NCI-H1930 (cell line): Measurements from ENCODE around the gene GTF3C4.
"Not testable (repeated sequence)": the region's sequence is repeated elsewhere in the genome, so short reads cannot be mapped to it uniquely, and the experiment has no call there.

Source experiments
- DNase-seq, 2 experiments: peaks; one replicate each; lab custom pipeline; 2025; lab: John Stamatoyannopoulos, UW

The GTF3C4 gene

GRCh38 chr9:132703336-132703735 is 33.1 kb downstream of the GTF3C4 start:
- no peak for DNase-seq

GRCh38 chr9:132708239-132708638 is 38.0 kb downstream of the GTF3C4 start:
- no peak for DNase-seq

- DNase-seq = no peak
Measured at GRCh38 chr9:132708769-132709430, 38.6 kb downstream of the GTF3C4 start.

GRCh38 chr9:132710333-132710732 is 40.1 kb downstream of the GTF3C4 start:
- DNase-seq = no peak

GRCh38 chr9:132711152-132711551 is 40.9 kb downstream of the GTF3C4 start:
- not testable (repeated sequence) for DNase-seq

- no peak for DNase-seq
Measured at GRCh38 chr9:132711846-132712245, 41.6 kb downstream of the GTF3C4 start.

- no peak for DNase-seq
Measured at GRCh38 chr9:132712753-132713152, 42.5 kb downstream of the GTF3C4 start.

GRCh38 chr9:132716007-132716406 is 45.7 kb downstream of the GTF3C4 start:
- no peak for DNase-seq

GRCh38 chr9:132717326-132717945 is 47.2 kb downstream of the GTF3C4 start:
- DNase-seq = no peak

- DNase-seq = not testable (repeated sequence)
Measured at GRCh38 chr9:132718381-132718928, 48.2 kb downstream of the GTF3C4 start.

- DNase-seq = no peak
Measured at GRCh38 chr9:132721661-132722060, 51.4 kb downstream of the GTF3C4 start.

- DNase-seq = no peak
Measured at GRCh38 chr9:132722564-132723065, 52.4 kb downstream of the GTF3C4 start.

GRCh38 chr9:132723809-132724208 is 53.5 kb downstream of the GTF3C4 start:
- no peak for DNase-seq

- no peak for DNase-seq
Measured at GRCh38 chr9:132725306-132725705, 55.0 kb downstream of the GTF3C4 start.

- DNase-seq = no peak
Measured at GRCh38 chr9:132726576-132727130, 56.4 kb downstream of the GTF3C4 start.

- DNase-seq = no peak
Measured at GRCh38 chr9:132728071-132728470, 57.8 kb downstream of the GTF3C4 start.

- no peak for DNase-seq
Measured at GRCh38 chr9:132728497-132728896, 58.2 kb downstream of the GTF3C4 start.

- DNase-seq = no peak
Measured at GRCh38 chr9:132729235-132729890, 59.1 kb downstream of the GTF3C4 start.

GRCh38 chr9:132730054-132731033 is 60.1 kb downstream of the GTF3C4 start:
- DNase-seq = no peak

- DNase-seq = no peak
Measured at GRCh38 chr9:132731230-132731629, 61.0 kb downstream of the GTF3C4 start.
